CD14-positive monocyte (primary cell): ENCODE results near the gene ZNF638. TPM values are rescaled to one million over a fixed set of nuclear protein-coding genes. Genes with fewer than 3 reads are reported as not detected.

ENCODE experiments used
- DNase-seq, 3 donors: peaks; one replicate each; pipeline ENCODE4 v3.0.0-alpha.2; 2011 to 2022
- H2AFZ ChIP-seq: 2 replicates; pipeline ENCODE4 v1.6.0; 2012; ENCODE audit warnings: mild to moderate bottlenecking, low read depth, low read length, inconsistent platforms; ENCODE audit not compliant: insufficient read depth, poor library complexity, severe bottlenecking
- H3K27ac ChIP-seq, 2 donors: 1 replicate in 1 of 2; 2 replicates in 1 of 2; pipeline ENCODE4 v1.5.1; 2012 to 2013; ENCODE audit warnings: low read length in 2 of 2, control low read depth in 1 of 2, inconsistent platforms in 1 of 2, low read depth in 1 of 2, mild to moderate bottlenecking in 1 of 2
- H3K27me3 ChIP-seq, 2 donors: one replicate each; pipeline versions ENCODE4 v1.6.0 to v1.6.1; 2011 to 2013; ENCODE audit warnings: low read length in 2 of 2; ENCODE audit not compliant: control insufficient read depth in 2 of 2, insufficient read depth in 2 of 2
- H3K36me3 ChIP-seq, 2 donors: replicated peaks in 1 of 2; 1 replicate in 1 of 2; 2 replicates in 1 of 2; pipeline versions ENCODE4 v1.5.1 to v1.6.1; 2012 to 2013; ENCODE audit warnings: low read length in 2 of 2, control low read depth in 1 of 2, inconsistent platforms in 1 of 2, mild to moderate bottlenecking in 1 of 2; ENCODE audit not compliant: insufficient read depth in 2 of 2, control insufficient read depth in 1 of 2
- H3K4me1 ChIP-seq, 2 donors: 1 replicate in 1 of 2; 2 replicates in 1 of 2; pipeline versions ENCODE4 v1.5.1 to v1.6.1; 2012 to 2013; ENCODE audit warnings: low read length in 2 of 2, control low read depth in 1 of 2, inconsistent platforms in 1 of 2, mild to moderate bottlenecking in 1 of 2, moderate library complexity in 1 of 2; ENCODE audit not compliant: insufficient read depth in 2 of 2, control insufficient read depth in 1 of 2
- H3K4me2 ChIP-seq: replicated peaks from 2 replicates; pipeline ENCODE3; 2012; ENCODE audit warnings: low read length, moderate library complexity, mild to moderate bottlenecking; ENCODE audit not compliant: poor library complexity, severe bottlenecking; ENCODE audit errors: extremely low read depth
- H3K4me3 ChIP-seq, 3 experiments: fragments of 200-600 bp in 1 of 3; sonication (generic) in 1 of 3; replicated peaks in 1 of 3; 1 replicate in 2 of 3; 2 replicates in 1 of 3; pipeline ENCODE4 v1.5.1; 2011 to 2013; ENCODE audit warnings: low read length in 3 of 3, mild to moderate bottlenecking in 3 of 3, control low read depth in 2 of 3, low read depth in 2 of 3, inconsistent platforms in 1 of 3, moderate library complexity in 1 of 3
- H3K79me2 ChIP-seq: 2 replicates; pipeline ENCODE4 v1.6.0; 2012; ENCODE audit warnings: mild to moderate bottlenecking, control low read depth, inconsistent platforms, low read length, moderate library complexity; ENCODE audit not compliant: insufficient read depth
- H3K9ac ChIP-seq: 2 replicates; pipeline ENCODE4 v1.6.0; 2017; ENCODE audit warnings: low read length, mild to moderate bottlenecking; ENCODE audit not compliant: insufficient read depth, poor library complexity, severe bottlenecking
- H3K9me3 ChIP-seq, 2 donors: replicated peaks in 1 of 2; 1 replicate in 1 of 2; 2 replicates in 1 of 2; pipeline versions ENCODE4 v1.5.1 to v1.6.1; 2012 to 2013; ENCODE audit warnings: low read length in 2 of 2, control low read depth in 1 of 2; ENCODE audit not compliant: control insufficient read depth in 1 of 2, insufficient read depth in 1 of 2
- H4K20me1 ChIP-seq: 2 replicates; pipeline ENCODE4 v1.6.0; 2012; ENCODE audit warnings: mild to moderate bottlenecking, low read length, control low read depth, moderate library complexity; ENCODE audit not compliant: insufficient read depth
- H3K27ac Mint-ChIP-seq, 7 donors: one replicate each; pipeline ENCODE4 v1.8.0; 2020; ENCODE audit warnings: mild to moderate bottlenecking in 7 of 7, mixed read lengths in 7 of 7, moderate library complexity in 6 of 7, inconsistent platforms in 2 of 7
- H3K27me3 Mint-ChIP-seq, 3 donors: one replicate each; pipeline ENCODE4 v1.8.0; 2021 to 2022; ENCODE audit warnings: low read depth in 3 of 3, mild to moderate bottlenecking in 3 of 3, mixed read lengths in 3 of 3, moderate library complexity in 3 of 3, inconsistent platforms in 1 of 3
- H3K36me3 Mint-ChIP-seq, 2 donors: one replicate each; pipeline ENCODE4 v1.8.0; 2020; ENCODE audit warnings: mixed read lengths in 2 of 2, inconsistent platforms in 1 of 2, mild to moderate bottlenecking in 1 of 2
- H3K4me1 Mint-ChIP-seq: one replicate; pipeline ENCODE4 v1.8.0; 2020; ENCODE audit warnings: mild to moderate bottlenecking, mixed read lengths
- H3K4me3 Mint-ChIP-seq, 2 donors: one replicate each; pipeline ENCODE4 v1.8.0; 2020; ENCODE audit warnings: mild to moderate bottlenecking in 2 of 2, mixed read lengths in 2 of 2, moderate library complexity in 1 of 2
- H3K9me3 Mint-ChIP-seq, 7 donors: one replicate each; pipeline ENCODE4 v1.8.0; 2020 to 2022; ENCODE audit warnings: mixed read lengths in 7 of 7, mild to moderate bottlenecking in 6 of 7, moderate library complexity in 6 of 7, inconsistent platforms in 2 of 7
- CTCF ChIP-seq: fragments of 200-600 bp; IDR thresholded peaks from one replicate; pipeline ENCODE4 v1.8.0; 2022; ENCODE audit warnings: antibody characterized with exemption, mild to moderate bottlenecking
- WGBS: methylation state at CpG from one replicate; pipeline ENCODE4 v1.1.5; 2013; ENCODE audit warnings: missing lambda C conversion rate; ENCODE audit not compliant: insufficient coverage; 5-methylcytosine and 5-hydroxymethylcytosine counted together
- intact Hi-C, 2 donors: fragments of 100-400 bp; cut with micrococcal nuclease; formaldehyde crosslinking; loops; one replicate each; pipeline versions ENCODE4 v1.15.0 to v1.15.1; 2023
- polyA plus RNA-seq, 3 donors: library from polyadenylated mRNA; depleted of rRNA in 1 of 3; unstranded in 2 of 3; stranded (reverse) in 1 of 3; fragments of 300-500 nt in 2 of 3; fragments of >200 nt in 1 of 3; fragmentation: Illumina TruSeq in 2 of 3; gene quantifications; 1 replicate in 2 of 3; 2 replicates in 1 of 3; pipeline ENCODE4 v1.2.3, GENCODE V29; 2012 to 2021

The ZNF638 gene
- polyA plus RNA-seq, 3 donors, result 19.1 to 64.6 (median 22.4) TPM

GRCh38 chr2:71348302-71348701 is 16.7 kb downstream of the ZNF638 start:
- no peak overlapping the region for H2AFZ ChIP-seq
- no peaks in the 10 kb centered on the region for H3K9me3 Mint-ChIP-seq
- no peak overlapping the region for H3K9ac ChIP-seq
- H3K4me1 Mint-ChIP-seq, result peaks cover 4% of the 10 kb centered on the region
- no peak overlapping the region for H3K27ac ChIP-seq
- no peak for TF ChIP-seq CTCF
- H3K9me3 ChIP-seq, result no peaks in the 10 kb centered on the region
- 100% methylated on average over 1 of the region's 3 CpGs for WGBS
- DNase-seq, result no peak
- peaks cover 100% of the 10 kb centered on the region for H3K79me2 ChIP-seq
- no peak overlapping the region for H3K4me2 ChIP-seq
- intact Hi-C loops, result no loop called here
- H3K27ac Mint-ChIP-seq, result no peak overlapping the region
- H3K36me3 ChIP-seq, result peaks cover 35 to 64% of the 10 kb centered on the region in 2 donors
- no peak overlapping the region for H3K4me3 Mint-ChIP-seq
- H3K27me3 ChIP-seq, result no peaks in the 10 kb centered on the region
- H3K4me1 ChIP-seq, result no peaks in the 10 kb centered on the region
- no peaks in the 10 kb centered on the region for H3K27me3 Mint-ChIP-seq
- H3K36me3 Mint-ChIP-seq, result peaks cover 33 to 43% of the 10 kb centered on the region in 2 donors
- H3K4me3 ChIP-seq, result no peak overlapping the region
- H4K20me1 ChIP-seq, result peaks cover 100% of the 10 kb centered on the region

GRCh38 chr2:71353248-71353647 is 21.7 kb downstream of the ZNF638 start:
- Histone ChIP-seq H3K79me2 (peaks cover 97% of the 10 kb centered on the region), H3K9me3 (no peaks in the 10 kb centered on the region), H3K4me1 (no peaks in the 10 kb centered on the region), H3K4me2 (no peak overlapping the region), H3K27ac (no peak overlapping the region), H3K36me3 (peaks cover 67 to 87% of the 10 kb centered on the region in 2 donors), H2AFZ (no peak overlapping the region), H3K27me3 (no peaks in the 10 kb centered on the region), H3K4me3 (no peak overlapping the region), H3K9ac (no peak overlapping the region), H4K20me1 (peaks cover 100% of the 10 kb centered on the region)
- Mint-ChIP-seq H3K27ac (no peak overlapping the region), H3K4me1 (peaks cover 2% of the 10 kb centered on the region), H3K27me3 (no peaks in the 10 kb centered on the region), H3K36me3 (peaks cover 59 to 62% of the 10 kb centered on the region in 2 donors), H3K4me3 (no peak overlapping the region), H3K9me3 (no peaks in the 10 kb centered on the region)
- no peak for DNase-seq
- WGBS, result no CpG with 5 or more reads among the region's 2 CpGs
- TF ChIP-seq CTCF, result no peak
- intact Hi-C loops, result no loop called here
